Cerebellar nuclear complex (tissue), 1 donor: ENCODE data around the gene HS6ST3.
"Not testable (repeated sequence)": the region's sequence is repeated elsewhere in the genome, so short reads cannot be mapped to it uniquely, and the experiment has no call there.

ENCODE experiments used
- DNase-seq, 2 experiments: peaks; one replicate each; lab custom pipeline; 2025; lab: John Stamatoyannopoulos, UW

Gene HS6ST3

DNA sequence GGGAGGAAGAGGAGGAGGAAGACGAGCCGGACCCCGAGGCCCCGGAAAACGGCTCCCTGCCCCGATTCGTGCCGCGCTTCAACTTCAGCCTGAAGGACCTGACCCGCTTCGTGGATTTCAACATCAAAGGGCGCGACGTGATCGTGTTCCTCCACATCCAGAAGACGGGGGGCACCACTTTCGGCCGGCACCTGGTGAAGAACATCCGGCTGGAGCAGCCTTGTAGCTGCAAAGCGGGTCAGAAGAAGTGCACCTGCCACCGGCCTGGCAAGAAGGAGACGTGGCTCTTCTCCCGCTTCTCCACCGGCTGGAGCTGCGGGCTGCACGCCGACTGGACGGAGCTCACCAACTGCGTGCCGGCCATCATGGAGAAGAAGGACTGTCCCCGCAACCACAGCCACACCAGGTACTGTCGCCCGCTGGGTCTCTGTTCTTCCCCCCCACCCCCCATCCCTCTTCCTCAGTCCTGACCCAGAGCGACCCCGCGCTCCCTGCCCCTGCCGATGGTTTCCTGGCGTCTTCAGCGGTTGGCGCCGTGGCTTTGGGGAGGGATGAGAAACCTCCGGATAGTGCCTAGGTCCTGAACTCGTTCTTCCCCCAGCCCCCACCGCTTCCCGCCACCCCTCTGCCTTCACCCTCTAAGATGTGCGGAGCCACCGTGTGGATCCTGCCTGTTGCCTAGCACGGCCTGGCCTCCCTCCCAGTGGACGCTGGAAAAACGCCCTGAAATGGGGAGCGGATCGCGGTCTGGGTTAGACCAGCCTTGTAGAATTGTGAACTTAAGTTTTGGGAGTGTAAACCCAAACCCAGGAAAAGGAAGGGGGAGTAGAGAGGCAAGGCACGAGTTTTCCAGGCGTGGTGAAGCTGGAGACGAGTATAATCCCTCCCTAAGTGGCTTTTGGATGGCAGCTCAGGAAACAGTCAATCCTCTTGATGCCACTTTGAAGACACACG is 1.5 kb downstream of the HS6ST3 start:
- DNase-seq: no peak

DNA sequence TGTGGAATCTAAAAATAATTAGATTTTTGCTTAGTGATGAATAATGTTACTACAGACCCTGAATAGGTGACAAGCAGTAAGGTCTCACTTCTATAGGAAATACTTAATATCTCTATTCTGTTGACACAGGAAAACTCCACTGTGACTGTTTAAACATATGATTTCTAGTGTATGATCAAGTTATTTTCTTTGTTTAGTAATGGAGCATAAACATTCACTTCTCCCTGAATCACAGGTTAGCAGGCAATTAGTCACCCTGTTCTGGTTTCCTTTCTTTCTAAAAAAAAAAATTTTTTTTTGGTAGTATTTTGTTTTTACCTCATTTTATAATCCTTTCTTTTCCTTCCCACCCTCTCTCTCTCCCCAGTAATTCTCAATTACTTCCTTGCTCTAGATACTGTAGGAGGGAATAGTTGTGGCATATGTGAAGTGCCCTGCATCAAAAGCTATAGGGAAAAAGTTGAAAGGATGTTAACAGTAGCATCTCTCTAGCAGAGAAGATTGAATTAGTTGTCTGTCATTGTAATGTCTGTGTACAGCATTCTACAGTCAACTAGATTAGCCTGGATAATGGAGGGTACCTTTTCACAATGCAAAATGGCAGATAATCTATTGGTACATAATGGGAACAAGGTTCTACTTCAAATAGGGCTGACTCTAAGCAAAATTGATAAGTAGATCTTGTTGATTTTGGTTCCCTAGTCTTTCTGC is 3.5 kb downstream of the HS6ST3 start:
- no peak for DNase-seq

DNA sequence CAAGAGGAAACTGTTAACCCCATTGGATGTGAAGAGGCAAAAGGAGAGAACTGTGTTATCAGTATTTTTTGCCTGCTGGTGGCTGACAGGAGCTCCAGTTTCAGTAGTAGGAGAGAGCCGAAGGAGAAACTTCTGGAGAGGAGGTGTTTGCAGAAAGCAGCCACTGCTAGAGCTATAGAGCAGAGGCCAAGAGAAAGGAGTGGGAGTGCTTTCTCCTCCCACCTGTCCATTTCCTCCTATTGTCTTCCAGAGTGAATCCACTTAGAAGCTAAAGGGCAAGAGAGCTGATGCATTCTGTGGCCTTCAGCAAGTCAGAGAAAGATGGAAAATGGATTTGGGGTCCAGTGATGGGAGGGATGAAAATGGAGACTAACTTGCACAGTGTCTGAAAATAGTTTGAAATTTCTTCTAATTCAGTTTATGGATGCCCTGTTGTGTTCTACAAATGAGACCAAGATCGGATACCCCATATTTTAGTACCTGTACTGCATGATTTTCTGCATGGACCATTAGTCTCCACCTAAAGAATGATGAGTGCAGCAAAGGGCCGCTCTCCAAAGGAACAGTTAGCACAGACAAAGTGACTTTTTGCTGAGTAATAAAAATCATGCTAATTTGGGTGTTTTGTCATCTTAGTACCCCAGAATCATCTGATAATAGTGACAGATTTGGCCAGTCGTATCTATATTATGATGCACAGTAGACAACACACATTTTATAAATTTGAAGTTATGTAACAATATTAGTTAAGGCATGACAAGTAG is 10.7 kb downstream of the HS6ST3 start:
- DNase-seq: no peak

DNA sequence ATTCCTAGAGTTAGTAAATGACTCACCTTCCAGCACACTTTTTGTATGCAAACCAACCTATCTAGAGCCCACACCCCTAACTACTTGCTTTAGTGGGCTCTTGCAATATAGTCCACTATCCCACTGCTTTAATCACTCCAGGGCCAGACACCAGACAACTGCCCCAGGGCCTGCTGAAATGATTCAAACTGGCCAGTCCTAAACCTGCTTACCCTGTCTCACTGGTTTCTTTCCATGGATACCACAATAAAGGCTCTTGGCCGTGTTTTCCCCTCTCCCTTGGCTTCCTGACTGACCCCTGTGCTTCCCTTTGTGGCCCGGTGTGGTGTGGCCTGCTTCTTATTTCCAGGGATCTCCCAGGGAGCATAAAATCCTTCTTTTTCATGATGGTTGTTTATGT is 14.6 kb downstream of the HS6ST3 start:
- no peak for DNase-seq

DNA sequence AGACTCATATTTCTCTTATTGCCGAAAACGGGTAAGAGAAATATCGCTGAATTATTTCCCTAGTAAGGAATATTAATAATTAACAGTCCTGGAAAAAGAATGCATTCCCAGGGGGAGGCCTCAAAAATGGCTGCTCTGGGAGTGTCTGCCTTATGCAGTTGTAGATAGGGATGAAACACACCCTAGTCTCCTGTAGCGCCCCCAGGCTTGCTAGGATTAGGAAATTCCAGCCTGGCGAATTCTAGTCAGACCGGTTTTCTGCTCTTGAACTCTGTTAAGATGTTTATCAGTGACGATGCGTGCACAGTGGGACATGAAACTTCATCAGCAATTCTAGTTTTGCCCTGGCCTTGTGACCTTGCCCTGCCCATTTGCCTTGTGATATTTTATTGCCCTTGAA is 18.2 kb downstream of the HS6ST3 start:
- DNase-seq: not testable (repeated sequence)

DNA sequence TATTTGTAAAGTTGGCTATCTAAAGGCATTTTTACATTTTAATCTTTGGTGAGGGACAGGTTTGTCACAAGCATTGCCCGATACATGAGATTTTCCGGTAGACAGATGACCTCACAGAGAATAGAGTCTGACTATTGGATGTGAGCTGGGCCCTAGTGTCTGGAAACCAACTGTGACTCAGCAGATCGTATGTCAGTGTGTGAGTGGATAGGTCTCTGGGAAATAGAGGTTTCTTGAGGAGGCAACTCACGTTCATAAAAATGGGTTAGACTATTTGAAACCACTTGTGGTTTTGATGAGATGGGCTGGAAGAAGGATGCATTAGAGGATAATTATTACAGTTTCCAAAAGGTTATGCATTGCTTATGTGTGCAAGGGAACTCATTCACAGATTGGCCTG is 19.2 kb downstream of the HS6ST3 start:
- DNase-seq: no peak

DNA sequence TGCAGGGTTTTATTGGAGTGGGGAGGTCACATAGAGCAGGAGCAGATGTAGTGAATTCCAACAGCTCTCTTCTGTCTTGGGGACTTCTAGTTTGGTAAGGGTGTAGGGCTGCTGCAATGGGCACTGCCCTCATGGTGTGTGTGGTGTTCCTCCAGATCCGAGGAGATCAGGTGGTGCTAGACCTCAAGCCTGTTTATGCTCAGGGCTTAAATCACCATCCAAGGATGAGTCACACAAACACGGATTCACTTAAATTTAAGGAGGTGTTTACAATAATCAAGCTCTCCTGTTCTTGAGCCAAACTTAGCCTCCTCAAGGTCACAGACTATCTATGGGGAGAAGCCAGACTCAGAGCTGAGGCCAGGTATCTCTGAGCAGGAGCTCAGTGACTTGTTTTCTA is 23.0 kb downstream of the HS6ST3 start:
- DNase-seq: no peak

DNA sequence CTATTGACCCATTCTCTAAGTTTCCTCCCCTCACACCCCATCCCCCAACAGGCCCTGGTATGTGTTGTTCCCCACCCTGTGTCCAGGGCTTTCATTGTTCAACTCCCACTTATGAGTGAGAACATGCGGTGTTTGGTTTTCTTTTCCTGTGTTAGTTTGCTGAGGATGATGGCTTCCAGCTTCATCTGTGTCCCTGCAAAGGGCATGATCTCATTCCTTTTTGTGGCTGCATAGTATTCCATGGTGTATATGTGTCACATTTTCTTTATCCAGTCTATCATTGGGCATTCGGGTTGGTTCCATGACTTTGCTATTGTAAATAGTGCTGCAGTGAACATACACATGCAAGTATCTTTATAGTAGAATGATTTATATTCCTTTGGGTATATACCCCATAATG is 25.5 kb downstream of the HS6ST3 start:
- not testable (repeated sequence) for DNase-seq

DNA sequence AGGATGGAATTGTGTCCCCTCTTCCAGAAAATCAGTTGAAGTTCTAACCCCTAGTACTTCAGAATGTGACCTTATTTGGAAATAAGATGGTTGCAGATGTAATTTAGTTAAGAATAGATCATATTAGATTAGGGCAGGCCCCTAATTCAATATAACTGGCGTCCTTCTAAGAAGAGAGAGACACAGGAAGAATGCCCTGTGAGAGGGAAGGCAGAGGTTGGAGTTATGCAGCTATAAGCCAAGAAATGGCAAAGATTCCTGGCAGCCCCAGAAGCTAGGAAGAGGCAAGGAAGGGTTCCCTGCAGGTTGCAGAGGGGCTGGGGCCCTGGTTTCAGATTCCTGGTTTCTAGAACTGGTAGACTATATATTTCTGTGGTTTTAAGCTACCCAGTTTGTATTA is 30.0 kb downstream of the HS6ST3 start:
- DNase-seq: no peak

DNA sequence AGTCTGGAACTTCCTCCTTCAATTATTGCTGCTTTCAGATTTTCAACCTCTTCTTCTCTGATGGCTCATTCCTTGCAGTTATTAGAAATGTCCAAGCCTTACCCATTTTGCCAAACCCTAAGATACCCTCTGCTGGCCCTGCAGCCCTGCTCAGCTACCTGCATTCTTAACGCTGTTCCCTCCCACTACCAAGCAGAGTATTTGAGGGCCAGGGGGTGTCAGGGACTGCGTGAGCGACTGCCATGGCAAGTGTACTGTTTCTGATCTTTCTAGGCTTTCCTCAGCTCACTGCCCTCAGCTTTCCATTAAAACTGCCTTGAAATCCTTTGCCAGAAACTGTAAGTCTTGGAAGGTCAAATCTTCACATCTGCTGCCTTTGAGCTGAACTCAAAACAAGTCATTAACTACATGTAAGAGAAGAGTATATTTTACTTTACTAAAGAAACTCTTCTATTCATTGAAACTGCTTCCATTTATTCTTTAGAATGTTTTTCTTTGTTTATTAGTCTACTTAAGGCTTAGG is 41.0 kb downstream of the HS6ST3 start:
- no peak for DNase-seq

DNA sequence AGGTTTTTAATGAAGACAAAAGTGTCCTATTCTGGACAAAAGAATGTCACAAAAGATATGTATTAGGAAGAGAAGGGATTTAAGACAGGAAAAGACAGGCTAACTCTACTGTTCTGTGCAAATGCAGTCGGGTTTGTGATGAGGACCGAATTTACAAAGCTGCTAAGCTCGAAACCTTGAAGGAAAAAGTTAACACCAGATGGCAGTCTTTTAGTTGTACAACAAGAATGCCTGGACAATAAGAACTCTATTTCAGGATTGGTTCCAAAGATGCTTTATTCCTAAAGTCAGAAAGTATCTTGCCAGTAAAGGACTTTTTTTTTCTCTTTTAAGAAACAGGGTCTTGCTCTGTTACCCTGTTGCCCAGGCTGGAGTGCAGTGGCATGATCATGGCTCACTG is 51.1 kb downstream of the HS6ST3 start:
- DNase-seq: no peak

DNA sequence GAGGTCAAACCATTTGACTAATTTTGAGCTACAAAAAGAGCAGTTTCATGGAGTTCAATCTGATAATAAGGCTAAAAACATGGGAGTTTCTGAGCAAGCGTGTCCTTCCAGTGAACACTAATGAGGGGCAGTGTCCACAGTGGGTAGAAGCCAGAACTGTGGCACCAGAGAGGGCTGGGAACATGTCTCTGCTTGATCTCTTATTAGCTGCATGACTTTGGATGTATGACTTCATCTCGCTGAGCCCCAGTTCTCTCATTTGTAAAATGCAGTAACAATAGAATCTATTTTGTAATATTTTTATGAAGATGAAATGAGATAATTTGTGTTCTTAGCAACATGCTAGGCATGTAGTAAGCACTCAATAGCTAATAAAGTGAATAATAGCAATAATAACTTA is 69.8 kb downstream of the HS6ST3 start:
- DNase-seq: no peak

DNA sequence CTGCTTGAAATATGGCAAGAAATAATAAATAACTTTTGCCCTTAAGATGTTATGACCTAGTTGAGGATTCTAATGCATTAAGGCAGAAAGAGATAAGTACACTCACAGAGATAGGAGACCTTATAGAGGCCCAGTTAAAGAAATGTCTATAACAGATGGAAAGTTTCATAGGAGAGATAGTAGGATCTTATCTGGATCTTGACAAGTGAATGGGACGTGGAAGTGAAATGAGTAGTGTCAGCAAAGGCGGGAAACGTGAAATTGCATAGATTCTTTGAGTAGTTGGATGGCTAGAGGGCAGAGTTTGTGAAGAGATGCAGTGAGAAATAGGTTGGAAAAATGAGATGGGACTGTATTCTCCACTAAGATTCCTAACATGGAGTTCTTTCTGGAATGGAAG is 71.2 kb downstream of the HS6ST3 start:
- DNase-seq: no peak

DNA sequence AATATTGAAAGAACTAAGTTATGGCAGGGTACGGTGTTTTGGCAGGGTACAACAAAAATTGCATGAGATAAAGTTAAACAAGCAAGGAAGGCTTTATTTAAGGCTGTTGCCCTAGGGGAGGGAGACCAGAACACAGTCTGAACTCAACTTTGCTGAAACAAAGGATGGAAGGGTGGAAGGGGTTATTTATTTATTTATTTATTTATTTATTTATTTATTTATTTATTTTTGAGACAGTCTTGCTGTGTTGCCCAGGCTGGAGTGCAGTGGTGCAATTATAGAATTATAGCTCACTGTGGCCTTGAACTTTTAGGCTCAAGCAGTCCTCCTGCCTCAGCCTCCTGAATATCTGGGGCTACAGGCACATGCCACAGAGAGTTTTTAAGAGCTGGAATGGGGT is 75.9 kb downstream of the HS6ST3 start:
- DNase-seq: no peak

DNA sequence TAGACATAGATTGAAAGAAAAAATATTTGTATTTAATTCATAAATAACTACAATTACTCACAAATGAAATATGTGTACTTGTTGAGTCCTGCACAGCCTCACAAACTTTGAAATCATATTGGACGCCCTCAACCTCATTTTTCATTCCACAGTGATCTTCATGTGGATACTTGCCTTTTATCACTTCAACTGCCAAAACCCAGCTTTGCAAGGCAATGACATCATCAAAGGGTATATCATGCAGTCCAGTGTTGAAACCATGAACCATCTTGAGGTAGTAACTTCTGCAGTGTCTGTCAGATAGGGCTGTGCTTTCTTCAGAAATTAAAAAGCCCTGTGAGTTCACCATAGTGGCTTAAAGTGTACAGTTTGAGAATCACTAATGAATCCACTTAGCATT is 82.2 kb downstream of the HS6ST3 start:
- DNase-seq: no peak

DNA sequence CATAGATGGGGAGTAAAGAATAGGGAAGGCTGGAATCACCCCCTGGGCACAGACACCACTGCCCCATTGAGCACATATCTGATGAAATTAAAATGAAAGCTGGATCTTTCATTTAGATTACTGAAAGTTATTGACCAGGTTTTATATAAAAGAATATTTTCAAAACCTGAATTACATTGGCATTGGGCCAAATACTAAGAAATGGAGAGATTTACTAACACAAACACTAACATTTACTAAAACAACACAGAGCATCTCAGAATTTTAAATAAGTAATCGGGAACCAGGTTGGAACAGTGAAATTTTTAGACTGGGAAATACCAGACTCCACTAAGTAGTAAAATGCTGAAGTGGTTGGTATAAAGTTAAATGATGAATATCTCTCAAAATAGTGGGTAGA is 88.9 kb downstream of the HS6ST3 start:
- no peak for DNase-seq

DNA sequence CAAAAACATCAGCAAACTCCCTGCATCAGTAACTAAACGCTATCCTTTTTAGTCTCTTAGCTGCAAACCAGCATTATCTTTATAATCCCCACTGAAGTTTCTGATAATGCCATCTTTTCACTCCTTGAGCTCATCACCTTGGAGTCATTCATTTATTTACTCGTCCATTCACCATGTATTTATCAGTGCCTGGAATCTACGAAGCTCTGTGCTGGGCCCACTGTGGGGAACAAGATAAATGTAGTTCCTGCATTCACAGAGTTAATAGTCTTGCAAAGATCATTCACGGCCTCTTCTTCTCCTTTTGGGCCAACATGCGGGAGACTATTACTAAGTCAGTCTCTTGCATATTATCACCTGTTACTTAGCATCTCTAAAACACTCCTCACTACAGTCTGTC is 89.4 kb downstream of the HS6ST3 start:
- no peak for DNase-seq

DNA sequence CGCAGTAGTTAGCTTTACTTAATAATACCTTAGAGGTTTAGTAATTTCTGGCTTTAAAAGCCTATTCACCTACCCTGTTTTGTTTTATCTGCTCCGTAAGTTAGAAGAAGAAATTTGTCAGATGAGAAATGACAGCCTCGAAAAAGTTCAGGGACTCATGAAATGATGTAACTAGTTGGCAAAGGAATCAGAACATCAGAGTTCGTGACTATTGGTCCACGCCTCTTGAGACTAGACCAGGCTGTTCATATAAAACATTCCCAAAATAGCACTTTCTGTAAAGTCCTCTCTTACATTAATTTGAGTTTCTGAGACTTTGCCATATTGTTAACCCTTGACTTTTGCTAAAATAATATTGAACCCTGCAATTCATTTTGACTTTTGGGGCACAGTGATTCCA is 92.0 kb downstream of the HS6ST3 start:
- DNase-seq: no peak

DNA sequence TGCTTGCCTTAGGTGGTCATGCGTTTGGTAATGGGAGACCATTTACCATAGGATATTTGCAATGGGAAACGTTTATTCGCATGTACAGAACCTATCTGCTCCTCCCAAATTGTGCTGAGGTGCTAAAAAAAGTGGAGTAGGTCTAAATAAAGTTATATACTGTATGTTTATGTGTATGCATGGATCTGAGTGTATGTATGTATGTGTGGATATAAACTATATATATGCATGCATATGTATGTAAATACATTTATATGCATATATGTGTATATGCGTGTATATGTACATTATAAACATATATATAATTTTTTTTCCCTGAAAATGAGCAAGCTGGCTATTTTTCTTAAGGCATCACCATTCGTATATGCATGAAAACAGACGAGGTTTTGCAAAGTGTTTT is 95.9 kb downstream of the HS6ST3 start:
- no peak for DNase-seq

DNA sequence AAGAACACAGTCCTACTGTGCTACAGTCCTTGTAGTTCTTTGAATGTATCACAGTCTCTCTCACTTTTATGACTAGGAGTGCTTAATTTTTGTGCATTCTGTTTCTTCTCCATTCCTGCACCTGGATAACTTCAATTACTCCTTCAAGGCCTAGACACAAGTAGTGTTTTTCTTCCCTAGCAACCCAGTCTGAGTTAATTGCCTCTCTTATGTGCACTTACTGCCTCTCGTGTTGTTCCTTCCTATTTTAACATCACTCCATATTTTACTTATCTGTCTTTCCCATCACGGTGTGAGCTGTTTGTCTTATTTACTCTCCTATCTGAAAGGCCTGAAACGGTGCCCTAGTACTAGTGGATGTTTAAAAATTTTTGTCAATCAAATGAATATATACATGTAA is 101.5 kb downstream of the HS6ST3 start:
- DNase-seq: no peak

DNA sequence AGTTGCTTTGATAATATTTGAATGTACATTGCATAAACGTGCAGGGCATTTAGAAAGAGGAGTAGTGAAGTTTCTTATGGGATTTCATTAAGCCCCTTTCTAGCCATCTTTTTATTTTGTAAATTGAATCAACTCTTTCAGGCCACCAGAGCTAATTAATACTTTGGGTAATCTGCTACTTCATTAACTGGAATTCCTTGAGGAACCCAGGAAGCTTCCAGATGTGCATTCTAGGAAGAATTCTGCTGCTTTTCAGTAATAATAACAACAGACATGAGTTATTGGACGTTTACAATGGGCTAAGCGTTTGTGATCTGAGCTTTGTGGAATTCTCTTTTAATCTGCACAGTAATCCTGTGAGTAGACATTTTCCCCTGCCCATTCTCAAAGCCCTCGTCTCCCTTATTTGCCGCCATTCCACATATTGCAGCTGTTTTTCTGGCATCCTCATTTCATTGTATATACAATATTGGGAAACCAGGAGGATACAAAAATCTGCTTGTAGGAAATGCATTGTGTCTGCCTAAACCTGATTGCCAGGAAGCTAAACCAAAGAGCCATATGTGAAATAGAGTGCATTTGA is 103.9 kb downstream of the HS6ST3 start:
- DNase-seq: no peak

DNA sequence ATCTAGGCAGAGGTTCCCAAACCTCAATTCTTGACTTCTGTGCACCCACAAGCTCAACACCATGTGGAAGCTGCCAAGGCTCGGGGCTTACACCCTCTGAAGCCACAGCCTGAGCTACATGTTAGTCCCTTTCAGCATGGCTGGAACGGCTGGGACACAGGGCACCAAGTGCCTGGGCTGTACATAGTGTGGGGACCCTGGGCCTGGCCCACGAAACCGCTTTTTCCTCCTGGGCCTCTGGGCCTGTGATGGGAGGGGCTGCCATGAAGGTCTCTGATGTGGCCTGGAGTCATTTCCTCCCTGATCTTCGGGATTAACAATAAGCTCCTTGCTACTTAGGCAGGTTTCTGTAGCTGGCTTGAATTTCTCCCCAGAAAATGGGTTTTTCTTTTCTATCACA is 108.1 kb downstream of the HS6ST3 start:
- DNase-seq: no peak
